Upper lobe of left lung (tissue), 6 donors: ENCODE data around the gene PXDN. TPM values are rescaled to one million over a fixed set of nuclear protein-coding genes. Genes with fewer than 3 reads are reported as not detected.

Source experiments
- ATAC-seq, 2 donors: fragments of 200-7000 bp; cut with Tn5 transposase; one replicate each; pipeline ENCODE4 v1.9.1; 2022; ENCODE audit warnings: mild to moderate bottlenecking in 2 of 2, moderate library complexity in 2 of 2; ENCODE audit not compliant: low FRiP score in 2 of 2
- DNase-seq, 2 donors: peaks; one replicate each; pipeline ENCODE4 v3.0.0-alpha.2; 2019 to 2020
- H3K27ac ChIP-seq, 4 donors: fragments of 200-600 bp; sonication (generic); one replicate each; pipeline ENCODE4 v1.5.1; 2016 to 2019
- H3K27me3 ChIP-seq, 4 donors: fragments of 200-600 bp; sonication (generic); one replicate each; pipeline ENCODE4 v1.5.1; 2017 to 2019
- H3K36me3 ChIP-seq, 4 donors: fragments of 200-600 bp; sonication (generic); one replicate each; pipeline ENCODE4 v1.5.1; 2016 to 2019
- H3K4me1 ChIP-seq, 4 donors: fragments of 200-600 bp; sonication (generic); one replicate each; pipeline ENCODE4 v1.5.1; 2018 to 2019
- H3K4me3 ChIP-seq, 4 donors: fragments of 200-600 bp; sonication (generic); one replicate each; pipeline ENCODE4 v1.5.1; 2017 to 2019; ENCODE audit warnings: mild to moderate bottlenecking in 2 of 4, moderate library complexity in 1 of 4
- H3K9me3 ChIP-seq, 4 donors: fragments of 200-600 bp; sonication (generic); one replicate each; pipeline ENCODE4 v1.5.1; 2018 to 2019
- CTCF ChIP-seq, 6 experiments: fragments of 450-650 bp in 4 of 6; fragments of 200-600 bp in 2 of 6; sonication (generic) in 2 of 6; IDR thresholded peaks; one replicate each; pipeline ENCODE4 v1.5.1; 2016 to 2019; ENCODE audit warnings: antibody characterized with exemption in 6 of 6
- EP300 ChIP-seq, 4 donors: sonication (generic); formaldehyde crosslinking; IDR thresholded peaks; one replicate each; pipeline ENCODE4 v1.5.1; 2017; ENCODE audit warnings: antibody characterized with exemption in 4 of 4, control low read depth in 2 of 4
- POLR2A ChIP-seq, 4 donors: fragments of 450-650 bp; IDR thresholded peaks; one replicate each; pipeline ENCODE4 v1.5.1; 2016 to 2017; ENCODE audit warnings: antibody characterized with exemption in 4 of 4, mild to moderate bottlenecking in 2 of 4
- POLR2AphosphoS5 ChIP-seq, 2 donors: sonication (generic); formaldehyde crosslinking; IDR thresholded peaks; one replicate each; pipeline ENCODE4 v1.5.1; 2017; ENCODE audit warnings: antibody characterized with exemption in 2 of 2
- WGBS, 2 donors: methylation state at CpG; one replicate each; pipeline ENCODE4 v1.1.5; 2017 to 2018; 5-methylcytosine and 5-hydroxymethylcytosine counted together
- total RNA-seq, 6 donors: library from RNA; depleted of rRNA in 4 of 6; stranded (reverse); fragments of >200 nt in 4 of 6; gene quantifications; one replicate each; pipeline versions ENCODE4 v1.1.0 to v1.2.1, GENCODE V29; 2016 to 2021
- donor health status: DM: no; HTN: no; CAD: no; lungs with moderate emphysema.
- donor health status: DM: no; HTN: yes; CAD: no; lungs with severe emphysema.

PXDN gene
- total RNA-seq, 6 donors from 2014 or later: 20.8 to 65.6 (median 38.5) TPM

DNA sequence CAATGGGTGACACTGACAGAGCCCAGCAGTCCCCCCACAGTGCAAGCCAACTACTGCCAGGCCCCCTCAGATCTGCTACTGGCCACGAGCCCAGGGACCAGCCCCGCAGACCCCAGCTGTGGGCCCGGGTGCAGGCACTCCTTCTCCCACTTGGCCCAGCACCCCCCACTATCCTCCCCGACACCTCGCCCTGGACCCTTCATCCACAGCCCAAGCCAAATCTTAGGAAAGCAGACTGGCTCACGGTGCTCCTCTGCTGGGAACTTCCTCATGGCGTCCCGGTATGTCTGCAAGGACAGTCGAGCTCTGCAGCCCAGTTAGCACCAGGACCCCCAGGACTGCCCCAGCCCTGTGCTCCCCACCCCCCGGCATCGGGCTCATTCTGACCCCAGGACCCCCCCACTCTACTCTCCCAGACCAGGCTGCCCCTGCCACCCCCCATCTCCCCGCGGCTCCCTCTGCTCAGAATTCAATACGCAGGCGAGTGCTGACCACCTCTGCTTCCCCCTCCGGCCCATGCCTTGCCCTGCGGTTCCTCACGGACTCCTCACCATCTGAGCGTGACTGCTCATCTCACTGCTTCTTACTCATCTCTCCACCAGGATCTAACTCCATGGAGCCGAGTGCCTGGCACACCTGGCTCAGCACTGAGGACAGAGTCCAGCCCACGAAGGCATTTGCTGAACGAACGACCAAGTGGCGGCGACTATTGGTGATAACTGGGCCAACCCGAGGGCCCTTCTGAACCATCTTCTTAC is 85.7 kb downstream of the PXDN start:
- Histone ChIP-seq H3K9me3 (no peaks in the 10 kb centered on the region), H3K4me3 (no peak overlapping the region), H3K27me3 (no peaks in the 10 kb centered on the region), H3K27ac (no peak overlapping the region), H3K4me1 (peaks cover 0 to 10% (median 4%) of the 10 kb centered on the region in 4 donors), H3K36me3 (peaks cover 0 to 45% (median 27%) of the 10 kb centered on the region in 4 donors)
- peak in 1 of 2 donors; percentile 17 for DNase-seq
- ATAC-seq: no peak
- TF ChIP-seq EP300 (IDR thresholded peaks at IDR 0.05) (no peak), POLR2AphosphoS5 (IDR thresholded peaks at IDR 0.05) (no peak), POLR2A (IDR thresholded peaks at IDR 0.05) (no peak), CTCF (IDR thresholded peaks at IDR 0.05) (no peak)
- 87 to 95% methylated on average over 22 to 26 of the region's 26 CpGs for WGBS, 2 donors

- Histone ChIP-seq H3K4me1 (peaks cover 8 to 24% (median 17%) of the 10 kb centered on the region in 4 donors), H3K27ac (peak overlapping the region in 1 of 4 donors; percentile 27), H3K36me3 (peaks cover 0 to 36% (median 20%) of the 10 kb centered on the region in 4 donors), H3K9me3 (no peaks in the 10 kb centered on the region), H3K27me3 (no peaks in the 10 kb centered on the region), H3K4me3 (no peak overlapping the region)
- WGBS, 2 donors: 44 to 66% methylated on average over 4 to 7 of the region's 7 CpGs
- DNase-seq (peak in 1 of 2 donors; percentile 19), ATAC-seq (peak in 1 of 2 donors; percentile 5)
- no peak for TF ChIP-seq POLR2AphosphoS5 (IDR thresholded peaks at IDR 0.05)
These were observed 87.1 kb downstream of the PXDN start for GRCh38 chr2:1656961-1657841.

DNA sequence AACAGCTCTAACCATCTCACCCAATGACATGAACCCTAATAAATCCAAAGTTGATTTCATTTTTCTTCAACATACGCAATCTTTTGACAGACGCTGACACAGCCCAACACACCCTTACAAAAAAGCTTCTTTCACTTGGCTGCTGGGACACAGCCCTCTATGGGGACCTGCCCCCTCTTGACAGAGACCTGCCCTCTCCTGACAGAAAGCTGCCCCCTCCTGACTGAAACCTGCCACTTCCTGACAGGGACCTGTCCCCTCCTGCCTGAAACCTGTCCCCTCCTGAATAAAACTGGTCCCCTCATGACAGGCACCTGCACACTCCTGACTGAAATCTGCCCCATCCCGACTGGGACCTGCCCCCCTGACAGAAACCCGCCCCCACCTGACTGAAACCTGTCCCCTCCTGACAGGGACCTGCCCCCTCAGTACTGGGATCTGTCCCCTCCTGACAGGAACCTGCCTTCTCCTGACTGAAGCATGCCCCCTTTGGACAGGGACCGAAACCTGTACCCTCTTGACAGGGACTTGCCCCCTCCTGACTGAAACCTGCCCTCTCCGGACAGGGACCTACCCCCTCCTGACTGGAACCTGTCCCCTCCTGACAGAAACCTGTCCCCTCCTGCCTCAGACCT is 87.9 kb downstream of the PXDN start:
- TF ChIP-seq EP300 (IDR thresholded peaks at IDR 0.05) (no peak), POLR2A (IDR thresholded peaks at IDR 0.05) (no peak), CTCF (IDR thresholded peaks at IDR 0.05) (no peak), POLR2AphosphoS5 (IDR thresholded peaks at IDR 0.05) (no peak)
- no peak overlapping the region for H3K4me3 ChIP-seq
- H3K27ac ChIP-seq: peak overlapping the region in 2 of 4 donors; percentile 19 to 27
- H3K36me3 ChIP-seq: peaks cover 0 to 28% (median 13%) of the 10 kb centered on the region in 4 donors
- no peaks in the 10 kb centered on the region for H3K9me3 ChIP-seq
- DNase-seq: peak in 1 of 2 donors; percentile 17
- H3K27me3 ChIP-seq: no peaks in the 10 kb centered on the region
- ATAC-seq: no peak
- peaks cover 12 to 27% (median 22%) of the 10 kb centered on the region in 4 donors for H3K4me1 ChIP-seq
- 89 to 91% methylated on average over 5 to 6 of the region's 6 CpGs for WGBS, 2 donors

GRCh38 chr2:1655461-1655860 is 88.9 kb downstream of the PXDN start:
- no peak for ATAC-seq
- no peaks in the 10 kb centered on the region for H3K9me3 ChIP-seq
- peaks cover 0 to 23% (median 8%) of the 10 kb centered on the region in 4 donors for H3K36me3 ChIP-seq
- WGBS, 2 donors: 86 to 100% methylated on average over 2 to 3 of the region's 3 CpGs
- TF ChIP-seq CTCF (IDR thresholded peaks at IDR 0.05) (no peak), EP300 (IDR thresholded peaks at IDR 0.05) (no peak), POLR2A (IDR thresholded peaks at IDR 0.05) (no peak)
- H3K27ac ChIP-seq: peak overlapping the region in 1 of 4 donors; percentile 19
- H3K4me3 ChIP-seq: no peak overlapping the region
- no peaks in the 10 kb centered on the region for H3K27me3 ChIP-seq
- H3K4me1 ChIP-seq: peaks cover 12 to 30% (median 25%) of the 10 kb centered on the region in 4 donors
- DNase-seq: no peak
